Measurements from ENCODE around the gene IFNL1. TPM values are rescaled to one million over a fixed set of nuclear protein-coding genes. Genes with fewer than 3 reads are reported as not detected.
"Not testable (repeated sequence)": the region's sequence is repeated elsewhere in the genome, so short reads cannot be mapped to it uniquely, and the experiment has no call there.

Gene IFNL1
- total RNA-seq, 1 experiment from 2014 or later = not detected

DNA sequence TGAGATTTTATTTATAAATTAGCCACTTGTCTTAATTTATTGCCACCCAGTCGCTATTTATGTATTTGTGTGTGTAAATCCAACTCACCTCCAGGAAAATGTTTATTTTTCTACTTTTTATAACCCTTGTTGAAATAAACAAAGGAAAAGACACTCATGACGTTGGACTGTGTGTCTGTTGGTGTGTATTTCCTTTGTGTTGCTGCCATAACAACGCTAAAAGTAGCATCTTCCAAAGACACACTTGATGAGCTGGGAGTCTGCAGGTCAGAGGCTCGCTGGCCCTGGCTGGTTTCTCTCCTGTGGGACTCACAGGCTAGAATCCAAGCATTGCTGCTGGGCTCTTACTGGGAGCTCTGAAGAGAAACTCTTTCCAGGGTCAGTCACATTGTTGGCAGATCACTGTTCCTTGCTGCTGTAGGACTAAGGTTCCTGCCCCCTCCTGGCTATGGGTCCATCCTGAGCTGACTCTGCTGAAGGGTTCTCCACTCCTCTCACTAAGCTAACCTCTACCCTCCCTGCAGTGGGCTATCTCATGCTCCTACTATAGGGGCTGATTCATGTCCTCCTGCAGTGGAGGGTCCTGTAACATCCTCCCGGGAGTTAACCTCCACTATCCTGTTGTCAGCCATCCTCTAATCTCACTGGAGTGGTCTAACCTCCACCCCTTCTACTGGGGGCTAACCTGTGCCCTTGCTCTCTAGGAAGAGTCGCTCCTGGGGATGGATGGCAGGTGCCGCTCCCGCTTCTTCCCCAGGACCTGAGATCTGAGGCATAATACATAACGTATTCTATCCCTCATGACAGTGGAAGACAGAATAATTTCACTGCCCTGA is 26.0 kb upstream of the IFNL1 start:
- no peak for DNase-seq (ENCODE audit: low read depth)

DNA sequence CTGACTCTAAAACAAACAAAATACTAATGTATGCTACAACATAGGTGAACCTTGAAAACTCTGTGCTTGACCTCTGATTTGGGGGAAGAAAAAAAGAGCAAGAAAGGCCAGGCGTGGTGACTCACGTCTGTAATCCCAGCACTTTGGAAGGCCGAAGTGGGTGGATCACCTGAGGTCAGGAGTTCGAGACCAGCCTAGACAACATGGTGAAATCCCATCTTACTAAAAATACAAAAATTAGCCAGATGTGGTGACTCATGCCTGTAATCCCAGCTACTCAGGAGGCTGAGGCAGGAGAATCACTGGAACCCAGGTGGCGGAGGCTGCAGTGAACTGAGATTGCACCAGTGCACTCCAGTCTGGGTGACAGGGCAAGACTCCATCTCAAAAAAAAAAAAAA is 22.3 kb upstream of the IFNL1 start:
- not testable (repeated sequence) for DNase-seq (ENCODE audit: low read depth)

DNA sequence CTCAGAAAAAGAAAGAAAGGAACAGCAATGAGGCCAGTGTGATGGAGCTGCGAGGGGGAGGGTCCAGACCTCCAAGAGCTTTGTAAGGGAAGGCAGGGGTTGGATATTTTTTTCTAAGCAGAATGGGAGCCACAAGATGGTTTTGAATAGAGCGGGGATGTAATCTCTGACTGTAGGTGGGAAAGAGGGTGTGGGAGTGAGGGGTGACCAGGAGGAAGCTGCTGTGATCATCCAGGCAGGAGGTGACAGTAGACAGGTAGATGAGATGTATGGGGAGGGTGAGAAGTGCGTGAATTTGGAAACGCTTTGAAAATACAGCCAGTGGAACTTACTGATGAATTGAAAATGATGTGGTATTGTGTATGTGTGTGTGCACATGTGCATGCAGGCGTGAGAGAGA is 20.6 kb upstream of the IFNL1 start:
- no peak for DNase-seq (ENCODE audit: low read depth)

DNA sequence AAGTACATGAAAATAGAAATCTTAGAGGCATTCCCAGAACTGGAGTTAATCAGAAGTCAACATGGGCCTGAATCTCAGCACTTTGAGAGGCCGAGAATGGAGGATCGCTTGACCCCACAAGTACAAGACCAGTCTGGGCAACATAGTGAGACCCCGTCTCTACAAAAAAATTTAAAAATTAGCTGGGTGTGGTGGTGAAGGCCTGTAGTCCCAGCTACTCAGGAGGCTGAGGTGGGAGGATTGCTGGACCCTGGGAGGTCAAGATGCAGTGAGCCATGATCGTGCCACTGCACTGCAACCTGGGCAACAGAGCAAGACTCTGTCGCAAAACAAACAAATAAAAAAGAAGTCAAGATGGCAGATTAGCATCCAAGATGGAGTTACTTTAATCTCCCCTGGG is 19.5 kb upstream of the IFNL1 start:
- DNase-seq (ENCODE audit: low read depth) = no peak

DNA sequence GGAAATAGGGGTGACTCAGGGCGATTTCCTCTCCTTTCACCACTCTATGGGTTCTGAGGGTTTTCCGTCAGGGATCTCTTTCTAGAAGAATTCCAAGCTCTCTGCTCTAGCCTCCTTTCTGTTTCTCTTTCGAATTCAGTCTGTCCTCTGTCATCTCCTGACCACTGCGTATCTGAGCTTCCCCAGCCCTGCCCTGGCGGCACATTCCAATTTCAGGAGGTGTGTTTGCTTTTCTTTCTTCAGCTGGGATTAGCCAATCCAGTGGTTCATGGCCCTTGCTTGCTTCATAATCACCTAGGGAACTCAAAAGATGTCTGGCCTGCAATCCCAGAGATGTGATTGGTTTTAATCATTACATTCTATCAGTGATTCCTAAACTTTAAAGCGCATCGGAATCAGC is 18.6 kb upstream of the IFNL1 start:
- DNase-seq (ENCODE audit: low read depth) = peak; percentile 65

DNA sequence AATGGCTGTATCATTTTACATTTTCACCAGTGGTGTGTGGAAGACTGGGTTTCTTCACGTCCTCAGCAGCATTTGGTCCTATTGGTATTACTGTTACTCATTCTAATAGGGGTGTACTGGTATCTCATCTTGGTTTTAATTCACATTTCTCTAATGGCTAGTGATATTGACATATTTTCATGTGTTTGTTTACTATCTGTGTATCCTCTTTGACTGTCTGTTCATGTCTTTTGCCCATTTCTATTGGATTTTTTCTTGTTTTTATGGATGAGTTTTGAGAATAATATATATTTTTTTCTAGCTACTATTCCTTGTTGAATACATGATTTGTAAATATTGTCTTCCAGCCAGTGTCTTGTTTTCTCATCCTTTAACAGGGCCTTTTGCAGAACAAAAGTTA is 14.2 kb upstream of the IFNL1 start:
- no peak for DNase-seq (ENCODE audit: low read depth)

DNA sequence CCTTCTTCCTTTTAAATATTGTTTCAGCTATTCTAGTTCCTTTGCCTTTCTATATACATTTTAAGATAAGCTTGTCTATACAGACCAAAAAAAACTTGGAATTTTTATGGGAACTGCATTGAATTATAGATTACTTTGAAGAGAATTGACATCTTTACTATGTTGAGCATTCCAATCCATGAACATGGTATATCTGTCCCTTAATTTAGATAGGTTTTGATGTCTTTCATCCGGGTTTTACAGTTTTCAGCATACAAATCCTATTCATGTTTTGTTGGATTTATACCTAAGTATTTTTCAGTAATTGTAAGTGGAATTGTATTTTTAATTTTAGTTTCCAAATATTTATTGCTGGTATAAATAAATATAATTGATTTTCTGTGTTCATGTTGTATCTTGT is 12.2 kb upstream of the IFNL1 start:
- no peak for DNase-seq (ENCODE audit: low read depth)

DNA sequence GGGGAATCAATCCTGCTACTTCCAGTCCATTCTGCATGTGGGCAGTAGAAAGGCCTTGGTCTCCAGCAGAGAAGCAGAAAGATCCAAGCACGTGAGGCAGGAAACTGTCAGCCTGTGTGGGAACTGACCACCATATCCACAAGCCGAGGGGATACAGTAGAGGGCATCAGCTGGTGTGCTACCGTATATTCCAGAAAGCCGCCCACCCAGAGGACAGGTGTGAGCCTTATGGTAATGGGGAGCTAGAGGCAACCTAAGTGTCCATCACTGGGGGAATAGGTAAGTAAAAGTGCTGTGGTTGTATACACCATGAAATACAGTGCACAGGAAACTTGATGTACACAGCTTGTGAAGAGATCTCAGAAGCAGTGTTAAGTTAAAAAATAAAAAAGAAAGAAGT is 2.8 kb upstream of the IFNL1 start:
- DNase-seq (ENCODE audit: low read depth) = no peak

DNA sequence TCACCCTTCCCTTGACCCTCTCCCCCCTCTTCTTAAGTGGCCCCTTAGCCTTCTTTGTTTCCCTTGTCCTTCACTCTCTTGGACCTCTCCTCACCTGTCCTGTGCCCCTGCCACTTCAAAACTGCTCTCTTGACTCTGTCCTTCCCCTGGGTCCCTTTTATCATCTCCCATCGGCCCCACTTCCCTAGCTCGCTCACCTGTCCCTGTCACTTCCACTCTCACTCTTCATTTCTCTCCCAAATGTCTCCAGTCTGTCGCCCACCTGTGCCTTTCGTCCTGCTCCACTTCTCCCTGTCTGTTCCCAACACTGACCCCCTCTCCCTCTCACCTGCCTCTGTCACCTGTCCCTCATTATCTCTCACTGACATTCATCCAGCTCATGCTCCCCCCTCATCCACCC is 699 bp downstream of the IFNL1 start:
- DNase-seq (ENCODE audit: low read depth) = no peak

DNA sequence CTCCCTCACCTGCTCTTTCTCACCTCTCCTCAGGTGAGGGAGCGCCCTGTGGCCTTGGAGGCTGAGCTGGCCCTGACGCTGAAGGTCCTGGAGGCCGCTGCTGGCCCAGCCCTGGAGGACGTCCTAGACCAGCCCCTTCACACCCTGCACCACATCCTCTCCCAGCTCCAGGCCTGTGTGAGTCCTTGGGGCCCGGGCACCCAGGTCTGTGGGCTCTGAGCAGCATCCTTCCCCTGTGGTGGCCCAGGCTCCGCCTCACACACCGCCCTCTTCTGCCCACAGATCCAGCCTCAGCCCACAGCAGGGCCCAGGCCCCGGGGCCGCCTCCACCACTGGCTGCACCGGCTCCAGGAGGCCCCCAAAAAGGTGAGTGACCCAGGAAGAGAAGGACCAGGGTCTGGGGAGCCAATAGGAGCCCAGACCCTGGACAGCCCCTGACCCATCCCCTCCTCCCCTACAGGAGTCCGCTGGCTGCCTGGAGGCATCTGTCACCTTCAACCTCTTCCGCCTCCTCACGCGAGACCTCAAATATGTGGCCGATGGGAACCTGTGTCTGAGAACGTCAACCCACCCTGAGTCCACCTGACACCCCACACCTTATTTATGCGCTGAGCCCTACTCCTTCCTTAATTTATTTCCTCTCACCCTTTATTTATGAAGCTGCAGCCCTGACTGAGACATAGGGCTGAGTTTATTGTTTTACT is 1.9 kb downstream of the IFNL1 start:
- no peak for DNase-seq (ENCODE audit: low read depth)

DNA sequence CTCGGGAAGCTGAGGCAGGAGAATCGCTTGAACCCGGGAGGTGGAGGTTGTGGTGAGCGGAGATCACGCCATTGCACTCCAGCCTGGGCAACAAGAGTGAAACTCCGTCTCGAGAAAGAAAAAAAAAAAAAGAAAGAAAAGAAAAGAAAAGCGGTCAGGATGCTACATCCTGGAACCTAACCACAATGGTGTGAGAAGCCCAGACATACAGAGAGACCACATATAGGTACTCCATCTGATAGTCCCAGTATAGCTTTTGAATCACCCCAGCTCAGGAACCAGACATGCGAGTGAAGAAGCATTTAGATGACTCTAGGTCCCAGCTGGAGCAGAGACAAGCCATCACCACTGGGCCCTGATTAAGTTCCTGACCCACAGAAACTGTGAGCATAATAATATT is 3.2 kb downstream of the IFNL1 start:
- DNase-seq (ENCODE audit: low read depth) = no peak

DNA sequence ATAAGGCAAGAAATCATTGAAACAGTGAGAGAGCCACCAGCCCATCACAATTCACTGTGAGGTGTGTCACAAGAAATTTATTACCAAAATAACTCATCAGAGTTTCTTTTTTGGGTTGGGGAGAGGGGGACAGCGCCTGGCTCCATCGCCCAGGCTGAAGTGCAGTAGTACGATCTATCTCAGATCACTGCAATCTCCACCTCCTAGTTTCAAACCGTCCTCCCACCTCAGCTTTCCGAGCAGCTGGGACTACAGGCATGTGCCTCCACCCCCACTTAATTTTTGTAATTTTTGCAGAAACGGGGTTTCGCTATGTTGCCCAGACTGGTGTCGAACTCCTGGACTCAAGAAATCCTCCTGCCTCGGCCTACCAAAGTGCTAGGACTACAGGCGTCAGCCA is 3.6 kb downstream of the IFNL1 start:
- DNase-seq (ENCODE audit: low read depth) = no peak

DNA sequence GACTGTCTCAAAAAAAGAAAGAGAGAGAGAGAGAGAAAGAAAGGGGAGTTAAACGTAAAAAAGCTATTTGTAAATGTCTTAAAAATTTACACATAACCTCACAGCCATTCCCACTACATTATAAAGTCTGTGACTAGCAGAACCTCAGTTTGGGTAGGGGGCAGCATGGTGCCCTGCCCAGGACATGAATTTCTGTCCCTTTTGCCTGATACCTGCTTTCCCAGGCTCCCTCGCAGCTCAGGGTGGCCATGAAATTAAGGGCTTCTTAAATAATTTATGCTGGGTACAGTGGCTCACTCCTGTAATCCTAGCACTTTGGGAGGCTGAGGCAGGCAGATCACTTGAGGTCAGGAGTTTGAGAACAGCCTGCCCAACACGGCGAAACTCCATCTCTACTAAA is 4.8 kb downstream of the IFNL1 start:
- no peak for DNase-seq (ENCODE audit: low read depth)

DNA sequence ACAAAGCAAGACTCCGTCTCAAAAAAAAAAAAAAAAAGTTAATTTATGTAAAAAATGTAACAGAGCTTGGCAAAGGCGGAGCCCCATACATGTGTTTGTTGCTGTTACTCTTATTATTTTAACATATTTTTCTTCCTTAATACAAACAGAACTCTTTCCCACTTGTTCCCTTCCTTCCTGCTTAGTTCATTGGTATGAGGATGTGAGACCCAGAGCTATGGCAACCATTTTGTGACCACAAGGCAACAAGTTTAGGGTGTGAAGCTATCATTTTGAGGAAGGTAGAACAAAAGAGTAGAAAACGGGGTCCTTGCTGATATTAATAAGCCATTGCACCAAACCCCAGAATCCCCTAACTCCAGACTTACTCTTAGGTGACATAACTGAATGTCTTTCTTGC is 5.4 kb downstream of the IFNL1 start:
- DNase-seq (ENCODE audit: low read depth) = no peak

DNA sequence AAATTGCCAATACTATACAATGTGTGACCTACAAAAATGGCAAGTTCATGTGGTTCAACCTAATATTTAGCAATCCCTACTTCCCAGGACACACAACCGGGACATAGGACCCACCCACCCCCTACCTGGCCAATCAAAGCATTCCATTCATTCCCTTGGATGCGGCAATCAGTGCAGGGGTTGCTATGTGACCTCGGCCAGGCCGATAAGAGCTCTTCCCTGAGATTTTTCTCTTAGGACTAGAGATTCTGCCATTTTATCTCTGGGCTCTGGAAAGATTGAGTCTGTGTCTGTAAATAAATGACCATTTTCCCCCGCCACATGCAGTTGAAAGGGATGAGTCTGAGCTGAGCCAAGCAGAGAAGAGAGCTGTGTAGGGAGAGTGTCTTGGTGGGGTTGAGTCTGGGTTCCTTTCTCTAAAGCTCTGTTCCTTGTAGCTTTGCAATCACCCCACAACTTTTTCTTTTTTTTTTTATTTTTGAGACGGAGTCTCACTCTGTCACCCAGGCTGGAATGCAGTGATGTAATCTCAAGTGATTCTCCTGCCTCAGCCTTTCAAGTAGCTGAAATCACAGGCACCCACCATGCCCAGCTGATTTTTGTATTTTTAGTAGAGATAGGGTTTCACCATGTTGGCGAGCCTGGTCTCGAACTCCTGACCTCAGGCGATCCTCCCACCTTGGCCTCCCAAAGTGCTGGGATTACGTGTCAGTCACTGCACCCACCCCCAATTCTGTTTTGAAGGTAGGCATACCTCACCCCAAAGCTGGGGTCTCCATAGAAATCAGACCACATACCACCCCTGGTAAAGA is 7.4 kb downstream of the IFNL1 start:
- no peak for DNase-seq (ENCODE audit: low read depth)

DNA sequence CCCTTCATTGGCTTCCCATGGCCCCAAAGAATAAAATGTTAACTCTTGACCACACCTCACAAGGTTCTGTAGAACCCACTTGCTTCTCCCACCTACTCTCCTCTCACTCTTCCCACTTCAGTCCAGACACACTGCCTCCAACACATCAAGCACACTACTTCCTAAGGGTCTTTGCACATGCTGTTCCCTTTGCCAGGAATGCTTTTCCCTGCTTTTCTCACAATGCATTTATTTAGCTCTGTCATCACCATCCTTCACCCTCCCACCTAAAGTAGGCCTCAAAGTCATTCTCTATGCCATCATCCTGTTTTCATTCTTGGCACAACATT is 7.9 kb downstream of the IFNL1 start:
- no peak for DNase-seq (ENCODE audit: low read depth)

DNA sequence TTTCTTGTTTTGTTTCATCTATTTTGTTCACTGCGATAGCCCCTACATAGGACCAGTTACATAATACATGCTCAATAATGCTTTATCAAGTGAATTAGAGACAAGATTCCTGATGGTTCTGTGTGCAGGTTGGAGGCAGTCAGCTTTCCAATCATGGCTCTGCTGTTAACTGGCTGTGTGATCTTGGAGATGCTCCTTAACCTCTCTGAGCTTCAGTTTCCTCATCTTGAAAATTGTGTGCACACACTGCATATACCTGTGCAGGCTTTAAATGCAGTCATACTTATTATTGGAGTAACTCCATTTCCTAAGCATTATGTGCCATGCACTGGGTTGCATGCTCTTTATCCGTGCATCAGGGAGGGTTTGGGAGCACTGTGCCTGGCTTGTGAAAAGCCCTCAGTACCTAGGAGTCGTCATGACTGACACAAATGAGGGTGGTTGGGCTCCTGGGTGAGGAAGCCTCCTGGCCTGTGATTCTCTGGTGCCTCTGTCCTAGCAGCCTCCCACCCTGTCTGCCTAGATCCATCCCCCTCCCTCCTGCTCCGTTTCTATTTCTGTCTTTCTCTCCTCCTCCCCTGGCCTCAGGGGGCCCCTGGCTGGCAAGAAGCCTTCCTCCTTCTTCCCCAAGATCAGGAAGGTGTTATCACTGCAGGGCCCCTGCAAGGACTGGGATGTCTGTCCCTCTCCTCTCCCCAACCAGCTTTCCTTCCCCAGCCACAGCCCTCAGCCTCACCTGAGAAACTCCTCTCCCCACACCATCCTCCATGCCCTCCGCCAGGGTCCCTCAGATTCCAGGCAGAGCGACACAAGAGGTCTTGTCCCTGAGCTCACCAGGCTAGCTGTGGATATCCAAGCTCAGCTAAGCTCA is 8.7 kb downstream of the IFNL1 start:
- DNase-seq (ENCODE audit: low read depth) = no peak

DNA sequence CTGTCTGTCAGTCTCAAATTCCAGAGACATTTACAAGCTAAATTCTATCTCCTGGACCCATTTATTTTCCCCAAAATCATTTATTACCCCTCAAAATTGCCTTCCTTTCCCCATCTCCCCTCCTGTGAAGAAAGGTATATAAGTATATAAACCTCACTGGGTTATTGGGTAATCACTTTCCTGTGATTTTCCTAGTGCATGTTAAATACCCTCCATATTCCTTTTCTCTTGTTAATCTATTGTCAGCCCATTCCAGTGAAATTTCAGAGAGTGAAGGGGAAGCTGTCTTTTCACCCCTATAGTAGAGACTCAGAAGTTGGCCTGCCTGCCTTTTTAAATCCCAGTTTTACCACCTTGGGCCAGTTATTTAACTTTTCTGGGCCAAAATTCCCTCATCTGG is 9.9 kb downstream of the IFNL1 start:
- no peak for DNase-seq (ENCODE audit: low read depth)

DNA sequence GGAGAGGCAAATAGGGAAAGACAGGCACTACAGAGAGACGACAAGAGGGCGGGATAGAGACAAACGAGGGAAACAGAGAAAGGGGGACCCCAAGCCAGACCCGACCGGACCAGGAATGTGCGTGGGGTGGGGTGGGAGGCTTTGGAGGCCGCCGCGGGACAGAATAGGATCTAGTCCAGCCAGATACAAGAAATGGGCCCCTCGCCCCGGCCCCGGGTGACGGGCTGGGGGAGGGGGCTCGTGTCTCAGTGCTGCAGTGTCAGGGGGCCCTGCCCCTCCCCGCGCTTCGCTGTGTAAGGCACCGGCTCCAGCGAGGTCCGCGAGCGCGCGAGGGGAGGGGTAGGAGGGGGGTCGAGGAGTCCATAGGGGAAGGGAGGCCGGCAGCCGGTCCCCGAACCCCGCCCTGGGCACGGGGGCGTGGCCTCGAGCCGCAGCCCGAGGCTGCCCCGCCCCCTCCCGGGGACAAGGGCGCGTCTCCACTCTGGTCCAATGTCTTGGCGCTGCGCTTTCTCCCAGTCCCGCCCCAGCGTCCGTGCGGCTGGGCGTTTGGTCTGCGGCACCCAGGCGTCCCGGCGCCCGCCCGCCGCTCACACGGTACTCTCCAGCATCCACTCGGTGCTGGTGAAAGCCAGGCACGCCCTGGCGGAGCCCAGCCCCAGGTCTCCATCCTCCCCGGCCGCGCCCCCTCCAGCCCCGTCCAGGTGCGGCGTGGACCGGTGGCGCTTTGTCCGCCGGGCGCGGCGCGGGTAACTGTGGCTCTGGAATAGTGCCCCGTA is 11.0 kb downstream of the IFNL1 start:
- DNase-seq (ENCODE audit: low read depth) = no peak

DNA sequence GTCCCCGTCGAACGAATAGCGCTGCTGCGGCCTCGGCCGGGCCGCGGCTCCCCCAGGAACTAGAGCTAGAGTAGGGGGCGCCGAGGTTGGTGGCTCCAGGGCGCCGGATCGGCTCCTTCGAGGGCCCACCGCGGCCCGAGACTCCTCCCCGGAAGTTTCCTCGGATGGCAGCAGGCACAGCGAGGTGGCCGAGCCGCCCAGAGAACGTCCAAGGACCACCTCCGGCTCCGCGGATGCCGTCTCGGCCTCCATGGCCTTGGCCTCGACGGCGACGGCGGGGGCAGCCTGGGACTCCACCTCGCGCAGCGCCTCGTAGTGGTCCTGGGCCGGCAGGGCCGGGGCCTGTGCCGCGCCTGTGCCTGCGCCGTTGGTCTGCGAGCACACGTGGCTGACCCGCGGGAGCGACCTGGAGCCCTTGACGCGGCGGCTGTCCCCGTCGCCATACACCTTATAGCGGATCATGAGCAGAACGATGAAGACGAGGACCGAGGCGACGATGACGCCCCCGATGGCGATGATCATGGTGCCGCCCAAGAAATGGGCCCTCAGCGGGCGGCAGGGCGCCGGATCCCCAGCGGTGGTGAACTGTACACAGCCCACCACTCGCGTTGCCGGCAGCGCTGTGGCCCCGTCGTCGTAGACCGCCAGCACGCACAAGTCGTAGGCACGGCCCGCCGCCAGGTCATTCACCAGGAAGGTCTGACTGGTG is 11.8 kb downstream of the IFNL1 start:
- DNase-seq (ENCODE audit: low read depth) = no peak
